Ascending aorta (tissue), 2 donors: ENCODE results near the gene ENTREP1. TPM values are rescaled to one million over a fixed set of nuclear protein-coding genes. Genes with fewer than 3 reads are reported as not detected.
A peak's percentile ranks its signal among the peaks of the same experiment; 100 is the strongest.

Experiments used
- DNase-seq, 2 donors: peaks; one replicate each; pipeline ENCODE4 v3.0.0-alpha.2; 2019; ENCODE audit warnings: low spot score in 2 of 2
- H3K27ac ChIP-seq, 2 donors: fragments of 200-600 bp; sonication (generic); one replicate each; pipeline ENCODE4 v1.5.1; 2016 to 2017; ENCODE audit warnings: mild to moderate bottlenecking in 1 of 2
- H3K27me3 ChIP-seq: fragments of 200-600 bp; sonication (generic); one replicate; pipeline ENCODE4 v1.5.1; 2017
- H3K36me3 ChIP-seq, 2 donors: fragments of 200-600 bp; sonication (generic); one replicate each; pipeline ENCODE4 v1.5.1; 2016
- H3K4me1 ChIP-seq, 2 donors: fragments of 200-600 bp; sonication (generic); one replicate each; pipeline ENCODE4 v1.5.1; 2016 to 2017; ENCODE audit warnings: mild to moderate bottlenecking in 1 of 2
- H3K4me3 ChIP-seq, 2 donors: fragments of 200-600 bp; sonication (generic); one replicate each; pipeline ENCODE4 v1.5.1; 2016 to 2017; ENCODE audit warnings: mild to moderate bottlenecking in 1 of 2
- H3K9me3 ChIP-seq, 2 donors: fragments of 200-600 bp; sonication (generic); one replicate each; pipeline ENCODE4 v1.5.1; 2016
- intact Hi-C: fragments of 100-400 bp; cut with DNase I; formaldehyde crosslinking; loops from one replicate; pipeline ENCODE4 v1.15.1; 2023
- total RNA-seq: library from RNA; depleted of rRNA; stranded (reverse); fragments of >200 nt; gene quantifications from one replicate; pipeline ENCODE4 v1.1.0, GENCODE V29; 2016
- TF ChIP-seq, protein P1 (sequence below), 3 experiments: fragments of 200-600 bp in 2 of 3; fragments of 450-650 bp in 1 of 3; sonication (generic) in 2 of 3; IDR thresholded peaks; one replicate each; pipeline ENCODE4 v1.5.1; 2016 to 2019; ENCODE audit warnings: antibody characterized with exemption in 3 of 3, mild to moderate bottlenecking in 1 of 3, moderate library complexity in 1 of 3

ENTREP1 gene
- total RNA-seq, 1 donor from 2014 or later = 4.2 TPM

DNA sequence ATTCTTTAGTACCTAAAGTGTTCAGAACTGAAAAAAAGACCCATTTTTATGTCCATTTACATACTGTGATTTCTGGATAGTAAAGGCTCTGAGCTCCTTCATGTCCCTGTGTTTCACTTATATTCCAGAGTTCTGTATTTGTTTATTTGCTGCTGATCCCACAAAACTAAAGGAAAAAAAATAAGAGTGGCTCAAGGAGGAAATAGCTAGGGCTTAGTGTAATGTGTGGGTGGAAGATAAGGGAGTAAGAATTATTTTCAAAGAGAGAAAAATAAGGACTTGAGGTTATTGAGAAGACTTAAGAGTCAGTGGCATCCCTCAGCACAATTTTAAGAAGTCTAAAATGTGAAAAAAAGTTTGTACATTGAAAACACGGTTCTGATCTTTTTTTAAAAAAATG, 46.0 kb downstream of the ENTREP1 start:
- Histone ChIP-seq H3K27me3 (no peaks in the 10 kb centered on the region), H3K4me1 (no peaks in the 10 kb centered on the region), H3K9me3 (no peaks in the 10 kb centered on the region), H3K36me3 (no peaks in the 10 kb centered on the region), H3K27ac (no peak overlapping the region), H3K4me3 (no peak overlapping the region)
- DNase-seq = no peak
- intact Hi-C loops = no loop called here
- TF ChIP-seq, protein P1, sequence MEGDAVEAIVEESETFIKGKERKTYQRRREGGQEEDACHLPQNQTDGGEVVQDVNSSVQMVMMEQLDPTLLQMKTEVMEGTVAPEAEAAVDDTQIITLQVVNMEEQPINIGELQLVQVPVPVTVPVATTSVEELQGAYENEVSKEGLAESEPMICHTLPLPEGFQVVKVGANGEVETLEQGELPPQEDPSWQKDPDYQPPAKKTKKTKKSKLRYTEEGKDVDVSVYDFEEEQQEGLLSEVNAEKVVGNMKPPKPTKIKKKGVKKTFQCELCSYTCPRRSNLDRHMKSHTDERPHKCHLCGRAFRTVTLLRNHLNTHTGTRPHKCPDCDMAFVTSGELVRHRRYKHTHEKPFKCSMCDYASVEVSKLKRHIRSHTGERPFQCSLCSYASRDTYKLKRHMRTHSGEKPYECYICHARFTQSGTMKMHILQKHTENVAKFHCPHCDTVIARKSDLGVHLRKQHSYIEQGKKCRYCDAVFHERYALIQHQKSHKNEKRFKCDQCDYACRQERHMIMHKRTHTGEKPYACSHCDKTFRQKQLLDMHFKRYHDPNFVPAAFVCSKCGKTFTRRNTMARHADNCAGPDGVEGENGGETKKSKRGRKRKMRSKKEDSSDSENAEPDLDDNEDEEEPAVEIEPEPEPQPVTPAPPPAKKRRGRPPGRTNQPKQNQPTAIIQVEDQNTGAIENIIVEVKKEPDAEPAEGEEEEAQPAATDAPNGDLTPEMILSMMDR (IDR thresholded peaks at IDR 0.05) = no peak

DNA sequence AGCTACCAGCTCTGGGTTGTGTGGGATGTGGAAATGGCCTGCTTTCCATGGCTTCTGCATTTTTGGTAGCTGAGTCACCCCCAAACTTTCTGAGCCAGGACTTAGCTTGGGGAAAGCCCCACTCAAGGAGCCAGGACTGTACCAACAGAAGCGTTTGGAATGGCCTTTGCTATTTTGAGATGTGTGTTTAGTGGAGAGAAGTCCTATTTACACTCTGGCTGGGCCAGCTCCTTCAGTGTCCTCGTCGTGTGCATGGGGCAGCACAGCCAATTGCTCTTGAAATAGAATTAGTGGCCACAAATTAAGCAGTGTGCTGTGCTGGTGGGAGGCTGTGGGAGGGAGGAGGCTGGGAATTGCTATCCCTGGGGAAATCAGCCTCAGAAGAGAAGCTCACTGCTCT, 51.6 kb downstream of the ENTREP1 start:
- H3K36me3 ChIP-seq = no peaks in the 10 kb centered on the region
- peak; percentile 19 to 81 for DNase-seq
- no peaks in the 10 kb centered on the region for H3K27me3 ChIP-seq
- no peak overlapping the region for H3K4me3 ChIP-seq
- intact Hi-C loops = loop anchor here (5.0 kb wide), 1 partner anchor 49 kb away; the partner anchor contains the start of gene ENTREP1
- H3K9me3 ChIP-seq = no peaks in the 10 kb centered on the region
- TF ChIP-seq, protein P1 (IDR thresholded peaks at IDR 0.05) = no peak
- H3K4me1 ChIP-seq = peaks cover 4 to 16% of the 10 kb centered on the region in 2 donors
- peak overlapping the region in 1 of 2 donors; percentile 29 for H3K27ac ChIP-seq

DNA sequence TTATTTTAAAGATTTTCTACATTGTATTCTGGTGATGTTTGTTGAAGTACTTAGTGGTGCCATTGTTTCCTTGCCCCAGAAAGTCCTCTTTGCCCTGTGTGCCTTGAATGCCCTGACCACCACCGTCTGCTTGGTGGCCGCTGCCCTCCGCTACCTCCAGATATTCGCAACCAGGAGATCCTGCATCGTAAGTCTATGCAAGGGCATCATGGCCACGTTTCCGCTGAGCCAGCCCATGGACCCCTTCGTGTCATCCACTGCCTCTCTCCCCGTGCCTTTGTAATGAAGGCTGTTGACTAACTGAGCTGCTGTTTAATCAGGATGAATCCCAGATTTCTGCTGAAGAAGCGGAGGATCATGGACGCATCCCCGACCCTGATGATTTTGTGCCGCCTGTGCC, 52.3 kb downstream of the ENTREP1 start:
- Histone ChIP-seq H3K4me1 (peaks cover 4 to 16% of the 10 kb centered on the region in 2 donors), H3K9me3 (no peaks in the 10 kb centered on the region), H3K27ac (no peak overlapping the region), H3K4me3 (no peak overlapping the region), H3K27me3 (no peaks in the 10 kb centered on the region), H3K36me3 (no peaks in the 10 kb centered on the region)
- intact Hi-C loops = loop anchor here (5.0 kb wide), 1 partner anchor 50 kb away; the partner anchor contains the start of gene ENTREP1
- TF ChIP-seq, protein P1 (IDR thresholded peaks at IDR 0.05) = no peak
- no peak for DNase-seq

DNA sequence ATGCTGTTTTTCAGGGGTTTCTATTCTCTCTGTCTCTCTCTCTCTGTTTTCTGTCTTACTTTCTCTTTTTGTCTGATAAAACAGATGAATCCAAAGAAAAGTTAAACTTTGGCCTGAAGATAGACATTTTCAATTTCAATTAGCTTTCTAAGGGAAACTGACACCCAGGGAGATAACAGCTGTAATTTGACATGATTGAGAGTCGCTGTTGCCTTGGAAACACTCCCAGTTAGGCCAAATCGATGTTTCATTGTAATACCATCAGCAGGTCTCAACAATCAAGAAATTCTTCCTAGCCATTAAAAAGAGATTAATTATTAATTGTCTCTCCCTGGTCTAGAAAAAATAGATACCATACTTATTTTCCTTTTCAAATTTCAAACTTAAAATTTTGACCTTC, 53.0 kb downstream of the ENTREP1 start:
- no peak for DNase-seq
- intact Hi-C loops = loop anchor here (5.0 kb wide), 1 partner anchor 51 kb away; the partner anchor contains the start of gene ENTREP1
- TF ChIP-seq, protein P1 (IDR thresholded peaks at IDR 0.05) = no peak

DNA sequence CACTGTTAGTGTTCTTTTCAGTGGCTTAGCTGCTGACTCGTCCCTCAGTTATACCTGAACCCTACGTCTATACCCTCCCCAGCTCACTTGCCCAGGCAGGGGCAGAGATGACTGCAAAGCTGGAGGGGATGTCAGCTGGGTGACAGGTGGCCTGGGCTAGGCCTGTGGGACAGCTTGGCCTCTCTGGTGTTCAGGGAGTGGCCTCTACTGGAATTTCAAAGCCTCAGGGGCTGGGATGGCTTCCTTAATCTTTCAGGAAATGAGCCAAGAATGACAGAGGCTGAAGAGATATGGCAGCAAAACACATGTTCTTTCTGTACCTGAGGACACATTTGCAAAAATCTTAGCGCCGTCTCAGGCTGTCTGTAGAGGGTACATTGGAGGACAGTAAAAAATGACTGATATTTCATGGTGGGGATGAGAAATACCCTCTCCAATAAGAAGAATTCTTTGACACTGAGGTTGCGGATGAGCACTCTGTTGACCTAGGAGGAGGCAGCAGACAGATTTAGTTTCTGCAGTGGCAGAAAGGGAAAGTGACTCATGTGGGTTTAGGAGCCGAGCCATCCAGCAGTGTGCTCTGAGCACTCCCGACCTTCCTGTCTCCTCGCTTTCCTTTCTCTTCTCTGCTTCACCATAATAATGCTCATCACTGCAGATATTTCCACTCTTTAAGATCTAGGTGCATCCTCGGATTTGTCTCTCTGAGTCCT, 54.4 kb downstream of the ENTREP1 start:
- intact Hi-C loops = loop anchor here (5.0 kb wide), 1 partner anchor 52 kb away; the partner anchor contains the start of gene ENTREP1
- Histone ChIP-seq H3K27me3 (no peaks in the 10 kb centered on the region), H3K4me1 (peaks cover 4 to 16% of the 10 kb centered on the region in 2 donors), H3K36me3 (no peaks in the 10 kb centered on the region), H3K4me3 (no peak overlapping the region), H3K27ac (peak overlapping the region; percentile 24 to 43), H3K9me3 (no peaks in the 10 kb centered on the region)
- DNase-seq = no peak
- TF ChIP-seq, protein P1 (IDR thresholded peaks at IDR 0.05) = no peak

More for the DNA sequence above, 53.0 kb downstream of the ENTREP1 start:
- no peaks in the 10 kb centered on the region for H3K27me3 ChIP-seq
- H3K36me3 ChIP-seq = no peaks in the 10 kb centered on the region
- no peak overlapping the region for H3K27ac ChIP-seq
- H3K9me3 ChIP-seq = no peaks in the 10 kb centered on the region
- H3K4me1 ChIP-seq = peaks cover 4 to 16% of the 10 kb centered on the region in 2 donors
- H3K4me3 ChIP-seq = no peak overlapping the region
